GM06990 (cell line): ENCODE measurements around the gene SYNGR2.
A peak's percentile ranks its signal among the peaks of the same experiment; 100 is the strongest.
"Not testable (repeated sequence)": the region's sequence is repeated elsewhere in the genome, so short reads cannot be mapped to it uniquely, and the experiment has no call there.

Source experiments
- DNase-seq: peaks from one replicate; pipeline ENCODE4 v3.0.0-alpha.2; 2011; ENCODE audit not compliant: insufficient read length; ENCODE audit errors: extremely low read depth
- H3K27me3 ChIP-seq: replicated peaks from 2 replicates; pipeline ENCODE4 v1.6.0; 2011; ENCODE audit warnings: low read length; ENCODE audit not compliant: control insufficient read depth, insufficient read depth
- H3K36me3 ChIP-seq: 2 replicates; pipeline ENCODE4 v1.5.1; 2011; ENCODE audit warnings: low read length; ENCODE audit not compliant: control insufficient read depth, insufficient read depth
- H3K4me3 ChIP-seq: replicated peaks from 2 replicates; pipeline ENCODE4 v1.5.1; 2011; ENCODE audit warnings: low read depth, mild to moderate bottlenecking, control low read depth, low read length
- TF ChIP-seq, protein P1 (sequence below): IDR thresholded peaks from 2 replicates; pipeline ENCODE4 v1.5.1; 2011; ENCODE audit warnings: low read length, control low read depth, mild to moderate bottlenecking, inconsistent platforms; ENCODE audit not compliant: insufficient read depth, poor library complexity, severe bottlenecking

SYNGR2 gene

GRCh38 chr17:78134899-78135385, 33.4 kb upstream of the SYNGR2 start:
- Histone ChIP-seq H3K36me3 (peaks cover 37% of the 10 kb centered on the region), H3K27me3 (no peaks in the 10 kb centered on the region), H3K4me3 (no peak overlapping the region)
- no peak for DNase-seq
- TF ChIP-seq, protein P1, sequence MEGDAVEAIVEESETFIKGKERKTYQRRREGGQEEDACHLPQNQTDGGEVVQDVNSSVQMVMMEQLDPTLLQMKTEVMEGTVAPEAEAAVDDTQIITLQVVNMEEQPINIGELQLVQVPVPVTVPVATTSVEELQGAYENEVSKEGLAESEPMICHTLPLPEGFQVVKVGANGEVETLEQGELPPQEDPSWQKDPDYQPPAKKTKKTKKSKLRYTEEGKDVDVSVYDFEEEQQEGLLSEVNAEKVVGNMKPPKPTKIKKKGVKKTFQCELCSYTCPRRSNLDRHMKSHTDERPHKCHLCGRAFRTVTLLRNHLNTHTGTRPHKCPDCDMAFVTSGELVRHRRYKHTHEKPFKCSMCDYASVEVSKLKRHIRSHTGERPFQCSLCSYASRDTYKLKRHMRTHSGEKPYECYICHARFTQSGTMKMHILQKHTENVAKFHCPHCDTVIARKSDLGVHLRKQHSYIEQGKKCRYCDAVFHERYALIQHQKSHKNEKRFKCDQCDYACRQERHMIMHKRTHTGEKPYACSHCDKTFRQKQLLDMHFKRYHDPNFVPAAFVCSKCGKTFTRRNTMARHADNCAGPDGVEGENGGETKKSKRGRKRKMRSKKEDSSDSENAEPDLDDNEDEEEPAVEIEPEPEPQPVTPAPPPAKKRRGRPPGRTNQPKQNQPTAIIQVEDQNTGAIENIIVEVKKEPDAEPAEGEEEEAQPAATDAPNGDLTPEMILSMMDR = no peak

DNA sequence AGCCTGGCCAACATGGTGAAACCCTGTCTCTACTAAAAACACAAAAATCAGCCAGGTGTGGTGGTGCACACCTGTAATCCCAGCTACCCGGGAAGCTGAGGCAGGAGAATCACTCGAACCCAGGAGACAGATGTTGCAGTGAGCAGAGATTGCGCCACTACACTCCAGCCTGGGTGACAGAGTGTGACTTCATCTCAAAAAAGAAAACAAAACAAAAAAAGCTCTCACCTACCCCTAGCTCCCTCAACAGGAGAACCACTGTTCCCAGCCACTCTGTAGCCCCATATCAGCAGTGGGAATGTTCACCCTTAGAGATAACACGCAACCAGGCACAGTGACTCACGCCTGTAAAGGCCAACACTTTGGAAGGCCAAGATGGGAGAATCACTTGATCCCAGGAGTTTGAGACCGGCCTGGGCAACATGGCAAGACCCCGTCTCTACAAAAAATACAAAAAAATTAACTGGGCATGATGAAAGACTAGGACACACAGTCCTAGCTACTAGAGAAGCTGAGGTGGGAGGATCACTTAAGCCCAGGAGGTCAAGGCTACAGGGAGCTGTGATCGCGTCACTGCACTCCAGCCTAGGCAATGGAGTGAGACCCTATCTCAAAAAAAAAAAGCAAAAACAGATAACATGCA, 32.4 kb upstream of the SYNGR2 start:
- TF ChIP-seq, protein P1 = no peak
- Histone ChIP-seq H3K36me3 (peaks cover 37% of the 10 kb centered on the region), H3K27me3 (no peaks in the 10 kb centered on the region), H3K4me3 (no peak overlapping the region)
- no peak for DNase-seq

DNA sequence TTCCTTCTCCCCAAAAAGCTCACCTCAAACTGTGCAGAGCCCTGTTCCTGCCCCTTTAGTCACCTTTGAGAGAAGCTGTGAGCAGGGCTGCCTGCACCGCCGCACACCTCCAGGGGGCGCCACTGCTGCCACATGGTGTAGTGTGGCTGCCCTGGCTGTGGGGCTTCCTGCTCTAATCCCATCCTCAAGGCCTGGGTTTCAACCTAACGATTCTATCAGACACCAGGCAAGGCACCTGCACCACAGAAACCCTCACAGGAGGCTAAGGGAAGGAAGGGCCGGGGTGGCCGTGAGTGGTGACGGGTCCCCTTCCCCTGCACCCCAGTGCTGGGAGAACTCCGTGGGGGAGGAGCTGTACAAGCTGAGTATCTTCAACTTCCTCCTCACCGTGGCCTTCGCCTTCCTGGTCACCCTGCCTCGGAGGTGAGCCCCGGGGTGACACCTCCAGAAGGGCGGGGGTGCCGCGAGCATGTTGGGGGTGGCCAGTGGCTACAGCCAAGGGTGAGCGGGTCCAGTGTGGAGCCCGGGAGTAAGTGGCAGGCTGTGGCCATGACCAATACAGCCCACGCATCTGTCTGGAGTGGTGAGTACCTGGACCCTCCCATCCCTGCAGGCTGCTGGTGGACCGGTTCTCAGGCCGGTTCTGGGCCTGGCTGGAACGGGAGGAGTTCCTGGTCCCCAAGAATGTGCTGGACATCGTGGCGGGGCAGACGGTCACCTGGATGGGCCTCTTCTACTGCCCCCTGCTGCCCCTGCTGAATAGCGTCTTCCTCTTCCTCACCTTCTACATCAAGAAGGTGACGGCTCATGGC, 30.8 kb upstream of the SYNGR2 start:
- no peak overlapping the region for H3K4me3 ChIP-seq
- H3K27me3 ChIP-seq = no peaks in the 10 kb centered on the region
- peaks cover 45% of the 10 kb centered on the region for H3K36me3 ChIP-seq
- TF ChIP-seq, protein P1 = peak; percentile 83
- no peak for DNase-seq

DNA sequence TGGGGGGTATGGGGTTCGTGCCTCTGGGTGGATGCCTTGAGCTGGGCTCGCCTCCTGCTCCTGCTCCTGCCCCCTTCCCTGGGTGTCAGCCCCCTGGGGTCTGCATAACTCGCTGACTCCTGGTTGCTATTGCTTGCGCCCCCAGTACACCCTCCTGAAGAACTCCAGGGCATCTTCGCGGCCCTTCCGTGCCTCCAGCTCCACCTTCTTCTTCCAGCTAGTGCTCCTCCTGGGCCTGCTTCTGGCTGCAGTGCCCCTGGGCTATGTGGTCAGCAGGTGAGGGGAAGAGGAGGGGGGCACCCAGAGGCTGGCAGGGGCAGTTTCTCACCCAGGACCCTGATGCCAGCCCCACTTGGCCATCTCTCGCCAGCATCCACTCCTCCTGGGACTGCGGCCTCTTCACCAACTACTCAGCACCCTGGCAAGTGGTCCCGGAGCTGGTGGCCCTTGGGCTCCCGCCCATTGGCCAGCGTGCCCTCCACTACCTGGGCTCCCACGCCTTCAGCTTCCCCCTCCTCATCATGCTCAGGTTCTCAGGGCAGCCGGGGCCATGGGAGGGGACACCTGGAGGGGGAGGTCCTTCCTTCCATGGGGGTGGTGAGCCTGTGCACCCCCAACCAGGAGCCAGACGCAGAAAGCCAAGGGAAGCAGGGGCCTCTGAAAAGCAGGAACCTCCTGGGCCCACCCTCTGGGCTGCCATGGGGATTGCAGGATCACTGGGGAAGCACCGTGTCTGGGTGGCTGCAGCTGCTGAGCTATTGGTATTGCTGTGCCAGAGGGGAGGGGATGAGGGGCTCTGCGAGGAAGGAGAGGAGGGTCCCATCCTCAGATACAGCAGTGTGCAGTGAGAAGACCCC, 29.9 kb upstream of the SYNGR2 start:
- no peak overlapping the region for H3K4me3 ChIP-seq
- TF ChIP-seq, protein P1 = no peak
- no peak for DNase-seq

DNA sequence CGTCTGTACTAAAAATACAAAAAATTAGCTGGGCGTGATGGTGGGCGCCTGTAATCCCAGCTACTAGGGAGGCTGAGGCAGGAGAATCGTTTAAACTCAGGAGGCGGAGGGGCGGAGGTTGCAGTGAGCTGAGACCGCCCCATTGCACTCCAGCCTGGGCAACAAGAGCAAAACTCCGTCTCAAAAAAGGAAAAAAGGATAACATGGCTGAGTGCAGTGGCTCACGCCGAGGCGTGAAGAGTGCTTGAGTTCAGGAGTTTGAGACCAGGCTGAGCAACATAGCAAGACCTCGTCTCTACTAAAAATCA, 28.6 kb upstream of the SYNGR2 start:
- not testable (repeated sequence) for DNase-seq, H3K4me3 ChIP-seq, H3K27me3 ChIP-seq
- H3K36me3 ChIP-seq = peaks cover 27% of the 10 kb centered on the region

More for the DNA sequence above, 29.9 kb upstream of the SYNGR2 start:
- no peaks in the 10 kb centered on the region for H3K27me3 ChIP-seq
- H3K36me3 ChIP-seq = peaks cover 39% of the 10 kb centered on the region
